ENCODE measurements around the gene GPRC5B. TPM values are rescaled to one million over a fixed set of nuclear protein-coding genes. Genes with fewer than 3 reads are reported as not detected.

Gene GPRC5B
- total RNA-seq, 1 experiment from 2014 or later, result 62.0 TPM

- Histone ChIP-seq H3K9me2 (ENCODE audit: insufficient read depth) (no peaks in the 10 kb centered on the region), H3K79me2 (ENCODE audit: low read depth) (no peaks in the 10 kb centered on the region), H3K4me2 (no peak overlapping the region), H3K27ac (no peak overlapping the region), H3K27me3 (ENCODE audit: insufficient read depth, low read depth) (no peaks in the 10 kb centered on the region), H3K36me3 (ENCODE audit: low read depth) (no peaks in the 10 kb centered on the region), H3K4me1 (replicated peaks; ENCODE audit: insufficient read depth) (no peaks in the 10 kb centered on the region), H3F3A (ENCODE audit: insufficient read depth, low read depth) (0 out of 2 replicates have a peak, but pooled peaks cover 4% of the 10 kb centered on the region), H3K9me3 (ENCODE audit: insufficient read depth, low read depth) (no peaks in the 10 kb centered on the region), H2AFZ (no peak overlapping the region), H4K20me1 (ENCODE audit: insufficient read depth) (no peaks in the 10 kb centered on the region), H3K4me3 (no peak overlapping the region)
- TF ChIP-seq EZH2 (IDR thresholded peaks at IDR 0.05; ENCODE audit: low read depth) (no peak), CTCF (conservative IDR thresholded peaks at IDR 0.05) (no peak)
- ChIA-PET POLR2A (ENCODE audit: unreplicated experiment) (no interaction called here), CTCF (interaction anchor here (0.6 kb wide), 1 partner anchor 122 kb away, joined by 9 read pairs; no protein-coding TSS in a partner anchor)
- intact Hi-C loops (cut with micrococcal nuclease; ENCODE audit: unreplicated experiment), result no loop called here
- DNase-seq, result no peak
- no TSS peak for BruUV-seq (replicated peaks)
Measured at GRCh38 chr16:19841184-19841583, 43.5 kb downstream of the GPRC5B start.

GRCh38 chr16:19840524-19841110 is 44.0 kb downstream of the GPRC5B start:
- 0 out of 2 replicates have a peak, but pooled peaks cover 4% of the 10 kb centered on the region for H3F3A ChIP-seq (ENCODE audit: insufficient read depth, low read depth)
- H3K79me2 ChIP-seq (ENCODE audit: low read depth), result no peaks in the 10 kb centered on the region
- H3K27me3 ChIP-seq (ENCODE audit: insufficient read depth, low read depth), result no peaks in the 10 kb centered on the region
- ChIA-PET POLR2A (ENCODE audit: unreplicated experiment) (no interaction called here), CTCF (interaction anchor here (0.6 kb wide), 1 partner anchor 121 kb away, joined by 9 read pairs; no protein-coding TSS in a partner anchor)
- no TSS peak for BruUV-seq (replicated peaks)
- no peak overlapping the region for H3K27ac ChIP-seq
- no peak overlapping the region for H2AFZ ChIP-seq
- H3K4me3 ChIP-seq, result no peak overlapping the region
- DNase-seq, result no peak
- H3K4me1 ChIP-seq (replicated peaks; ENCODE audit: insufficient read depth), result no peaks in the 10 kb centered on the region
- no peaks in the 10 kb centered on the region for H4K20me1 ChIP-seq (ENCODE audit: insufficient read depth)
- TF ChIP-seq CTCF (conservative IDR thresholded peaks at IDR 0.05), result no peak
- no peak for TF ChIP-seq EZH2 (IDR thresholded peaks at IDR 0.05; ENCODE audit: low read depth)
- H3K9me2 ChIP-seq (ENCODE audit: insufficient read depth), result no peaks in the 10 kb centered on the region
- intact Hi-C loops (cut with micrococcal nuclease; ENCODE audit: unreplicated experiment), result no loop called here
- H3K4me2 ChIP-seq, result no peak overlapping the region
- H3K36me3 ChIP-seq (ENCODE audit: low read depth), result no peaks in the 10 kb centered on the region
- H3K9me3 ChIP-seq (ENCODE audit: insufficient read depth, low read depth), result no peaks in the 10 kb centered on the region

- intact Hi-C loops (cut with micrococcal nuclease; ENCODE audit: unreplicated experiment), result no loop called here
- Histone ChIP-seq H3K79me2 (ENCODE audit: low read depth) (no peaks in the 10 kb centered on the region), H3K36me3 (ENCODE audit: low read depth) (no peaks in the 10 kb centered on the region), H3K9me3 (ENCODE audit: insufficient read depth, low read depth) (no peaks in the 10 kb centered on the region), H3F3A (ENCODE audit: insufficient read depth, low read depth) (no peaks in the 10 kb centered on the region), H3K27me3 (ENCODE audit: insufficient read depth, low read depth) (no peaks in the 10 kb centered on the region), H3K27ac (no peak overlapping the region), H3K4me1 (replicated peaks; ENCODE audit: insufficient read depth) (no peaks in the 10 kb centered on the region), H4K20me1 (ENCODE audit: insufficient read depth) (no peaks in the 10 kb centered on the region), H3K9me2 (ENCODE audit: insufficient read depth) (no peaks in the 10 kb centered on the region), H3K4me3 (no peak overlapping the region), H3K4me2 (no peak overlapping the region), H2AFZ (no peak overlapping the region)
- ChIA-PET CTCF (interaction anchor here (0.7 kb wide), 1 partner anchor 57 kb away, joined by 11 read pairs; no protein-coding TSS in a partner anchor), POLR2A (ENCODE audit: unreplicated experiment) (interaction anchor here (0.6 kb wide), 1 partner anchor 703 kb away, joined by 4 read pairs; no protein-coding TSS in a partner anchor)
- no TSS peak for BruUV-seq (replicated peaks)
- DNase-seq, result no peak
- TF ChIP-seq EZH2 (IDR thresholded peaks at IDR 0.05; ENCODE audit: low read depth) (no peak), CTCF (conservative IDR thresholded peaks at IDR 0.05) (no peak)
Measured at GRCh38 chr16:19837984-19838707, 46.5 kb downstream of the GPRC5B start.

Data from PC-9 (cell line).